ENCODE measurements around the gene BBS1. TPM values are rescaled to one million over a fixed set of nuclear protein-coding genes. Genes with fewer than 3 reads are reported as not detected.

The BBS1 gene
- total and polyA plus RNA-seq, 8 donors = 22.8 to 75.1 (median 63.6) TPM

- Histone ChIP-seq H3K9me3 (peaks cover 0 to 2% of the 10 kb centered on the region in 2 donors), H3K27ac (peak overlapping the region in 1 of 2 donors; percentile 61), H3K4me1 (peaks cover 9 to 22% of the 10 kb centered on the region in 2 donors), H3K4me3 (peak overlapping the region; percentile 48 to 63), H3K36me3 (no peaks in the 10 kb centered on the region), H3K27me3 (no peaks in the 10 kb centered on the region)
- intact Hi-C loops (cut with DNase I) = no loop called here
- TF ChIP-seq, protein P1, sequence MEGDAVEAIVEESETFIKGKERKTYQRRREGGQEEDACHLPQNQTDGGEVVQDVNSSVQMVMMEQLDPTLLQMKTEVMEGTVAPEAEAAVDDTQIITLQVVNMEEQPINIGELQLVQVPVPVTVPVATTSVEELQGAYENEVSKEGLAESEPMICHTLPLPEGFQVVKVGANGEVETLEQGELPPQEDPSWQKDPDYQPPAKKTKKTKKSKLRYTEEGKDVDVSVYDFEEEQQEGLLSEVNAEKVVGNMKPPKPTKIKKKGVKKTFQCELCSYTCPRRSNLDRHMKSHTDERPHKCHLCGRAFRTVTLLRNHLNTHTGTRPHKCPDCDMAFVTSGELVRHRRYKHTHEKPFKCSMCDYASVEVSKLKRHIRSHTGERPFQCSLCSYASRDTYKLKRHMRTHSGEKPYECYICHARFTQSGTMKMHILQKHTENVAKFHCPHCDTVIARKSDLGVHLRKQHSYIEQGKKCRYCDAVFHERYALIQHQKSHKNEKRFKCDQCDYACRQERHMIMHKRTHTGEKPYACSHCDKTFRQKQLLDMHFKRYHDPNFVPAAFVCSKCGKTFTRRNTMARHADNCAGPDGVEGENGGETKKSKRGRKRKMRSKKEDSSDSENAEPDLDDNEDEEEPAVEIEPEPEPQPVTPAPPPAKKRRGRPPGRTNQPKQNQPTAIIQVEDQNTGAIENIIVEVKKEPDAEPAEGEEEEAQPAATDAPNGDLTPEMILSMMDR (IDR thresholded peaks at IDR 0.05) = no peak
- ATAC-seq = no peak
- DNase-seq = no peak
Observed at GRCh38 chr11:66465373-66466224, 44.8 kb upstream of the BBS1 start.

DNA sequence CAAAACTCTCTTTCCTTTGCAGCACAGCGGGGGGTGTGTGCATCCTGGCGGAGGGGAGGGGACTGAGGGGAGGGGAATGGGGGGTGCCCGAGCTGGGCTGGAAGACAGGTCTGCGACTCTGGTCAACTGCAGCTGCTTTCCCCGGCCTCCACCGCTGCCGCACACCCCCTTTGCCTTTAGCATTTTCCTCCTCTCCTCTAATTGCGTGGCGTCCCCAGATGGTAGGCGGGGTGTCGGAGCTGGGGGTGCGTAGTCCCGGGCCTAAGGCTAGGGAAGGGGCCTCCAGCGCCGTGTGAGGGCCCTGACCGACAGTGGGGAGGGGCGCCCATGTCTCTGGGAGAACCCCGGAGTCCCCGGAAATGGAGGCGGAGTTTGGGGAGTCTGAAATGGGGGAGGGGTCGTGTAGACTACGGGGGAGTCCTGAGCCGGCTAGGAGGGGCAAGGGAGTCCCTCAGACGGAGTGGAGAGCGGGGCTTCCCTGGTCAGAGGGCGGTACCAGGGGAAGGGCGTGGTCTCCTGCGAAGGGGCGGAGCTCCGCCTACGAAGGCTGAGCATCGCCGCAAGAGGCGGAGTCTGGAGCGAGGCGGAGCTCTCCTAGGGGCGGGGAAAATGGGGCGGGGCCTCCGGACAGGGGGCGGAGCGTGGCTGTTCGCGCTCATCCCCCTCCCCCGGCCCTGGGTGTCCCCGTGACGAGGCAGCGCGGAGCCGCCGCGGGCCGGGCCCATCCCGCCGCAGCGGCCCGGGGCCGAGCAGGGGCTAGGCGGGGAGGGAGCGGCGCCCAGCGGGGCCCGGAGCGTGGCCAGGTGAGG lies 44.0 kb upstream of the BBS1 start, which contains the start of gene PELI3:
PELI3 (plus strand) TSS at position 681 of the 809 bp plus-strand sequence. CDS start 1,224 bp downstream, outside the sequence.
- Histone ChIP-seq H3K9me3 (no peaks in the 10 kb centered on the region), H3K4me3 (peak within 1 kb of the TSS; percentile 48 to 63), H3K4me1 (peaks cover 9 to 22% of the 10 kb centered on the region in 2 donors), H3K36me3 (no peaks in the 10 kb centered on the region), H3K27me3 (no peaks in the 10 kb centered on the region), H3K27ac (peak within 1 kb of the TSS; percentile 53 to 61)
- DNase-seq = peak; percentile 92 to 98 (median 96)
- intact Hi-C loops (cut with DNase I) = no loop called here
- TF ChIP-seq, protein P1 (IDR thresholded peaks at IDR 0.05) = no peak
- ATAC-seq = peak; percentile 99

GRCh38 chr11:66467034-66467659 lies 43.3 kb upstream of the BBS1 start:
- Histone ChIP-seq H3K27me3 (no peaks in the 10 kb centered on the region), H3K9me3 (no peaks in the 10 kb centered on the region), H3K4me3 (peak overlapping the region; percentile 48 to 63), H3K36me3 (peaks cover 0 to 3% of the 10 kb centered on the region in 2 donors), H3K4me1 (peaks cover 9 to 22% of the 10 kb centered on the region in 2 donors), H3K27ac (peak overlapping the region in 1 of 2 donors; percentile 61)
- intact Hi-C loops (cut with DNase I) = no loop called here
- DNase-seq (peak in 2 of 4 donors; percentile 26 to 87), ATAC-seq (peak; percentile 14)
- TF ChIP-seq, protein P1 (IDR thresholded peaks at IDR 0.05) = peak in 1 of 2 donors; percentile 20

DNA sequence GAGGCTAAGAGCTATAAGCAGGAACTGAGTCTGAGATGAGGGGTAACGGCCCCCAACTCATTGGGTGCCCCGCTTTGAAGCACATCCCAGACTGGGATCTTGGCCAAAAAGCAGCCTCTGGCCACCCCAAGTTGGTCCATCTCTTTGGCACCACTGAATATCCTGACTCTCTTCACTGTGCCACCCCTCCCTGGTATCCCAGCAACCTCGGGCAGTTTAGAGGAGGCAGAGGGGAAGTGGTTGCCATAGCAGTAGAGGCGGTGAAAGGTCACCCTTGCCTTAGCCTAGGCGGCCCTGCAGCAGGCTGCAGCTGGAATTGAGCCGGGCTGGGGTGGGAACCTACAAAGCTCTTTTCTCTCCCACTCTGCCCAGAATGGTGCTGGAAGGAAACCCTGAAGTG lies 42.7 kb upstream of the BBS1 start:
- intact Hi-C loops (cut with DNase I) = no loop called here
- Histone ChIP-seq H3K27me3 (no peaks in the 10 kb centered on the region), H3K36me3 (peaks cover 0 to 9% of the 10 kb centered on the region in 2 donors), H3K9me3 (no peaks in the 10 kb centered on the region), H3K4me3 (peak overlapping the region; percentile 48 to 63), H3K4me1 (peaks cover 9 to 22% of the 10 kb centered on the region in 2 donors), H3K27ac (peak overlapping the region in 1 of 2 donors; percentile 53)
- DNase-seq = peak in 2 of 4 donors; percentile 18 to 80
- TF ChIP-seq, protein P1 (IDR thresholded peaks at IDR 0.05) = no peak
- ATAC-seq = peak; percentile 22

Data from left lung (tissue), 10 donors.